Effector memory CD8-positive, alpha-beta T cell (primary cell): ENCODE results near the gene IL17A.

ENCODE experiments used
- ATAC-seq: fragments of 150-1000 bp; cut with Tn5 transposase; replicated peaks from 2 replicates; pipeline ENCODE4 v1.10.0; 2021; ENCODE audit warnings: mild to moderate bottlenecking, moderate library complexity
- DNase-seq, 3 experiments: peaks; one replicate each; pipeline ENCODE4 v3.0.0; 2021
- H3K27ac Mint-ChIP-seq, 2 donors: one replicate each; pipeline ENCODE4 v1.8.0; 2022; ENCODE audit warnings: mild to moderate bottlenecking in 2 of 2, mixed read lengths in 2 of 2, moderate library complexity in 2 of 2
- H3K27me3 Mint-ChIP-seq, 2 donors: one replicate each; pipeline ENCODE4 v1.8.0; 2022; ENCODE audit warnings: mixed read lengths in 2 of 2
- H3K36me3 Mint-ChIP-seq: one replicate; pipeline ENCODE4 v1.8.0; 2022; ENCODE audit warnings: mild to moderate bottlenecking, moderate library complexity, mixed read lengths; ENCODE audit not compliant: insufficient read depth
- H3K4me1 Mint-ChIP-seq, 2 donors: one replicate each; pipeline ENCODE4 v1.8.0; 2022; ENCODE audit warnings: low read depth in 2 of 2, mixed read lengths in 2 of 2
- H3K4me3 Mint-ChIP-seq, 2 donors: one replicate each; pipeline ENCODE4 v1.8.0; 2022; ENCODE audit warnings: mild to moderate bottlenecking in 2 of 2, mixed read lengths in 2 of 2, moderate library complexity in 2 of 2
- H3K9me3 Mint-ChIP-seq, 2 donors: one replicate each; pipeline ENCODE4 v1.8.0; 2022; ENCODE audit warnings: mixed read lengths in 2 of 2
- total RNA-seq, 9 experiments: gene quantifications; one replicate each; lab custom pipeline; 2026; lab: John Stamatoyannopoulos, UW

IL17A gene
- 0 to 1.5 (median 0.13) reads per million in 9 experiments for total RNA-seq

DNA sequence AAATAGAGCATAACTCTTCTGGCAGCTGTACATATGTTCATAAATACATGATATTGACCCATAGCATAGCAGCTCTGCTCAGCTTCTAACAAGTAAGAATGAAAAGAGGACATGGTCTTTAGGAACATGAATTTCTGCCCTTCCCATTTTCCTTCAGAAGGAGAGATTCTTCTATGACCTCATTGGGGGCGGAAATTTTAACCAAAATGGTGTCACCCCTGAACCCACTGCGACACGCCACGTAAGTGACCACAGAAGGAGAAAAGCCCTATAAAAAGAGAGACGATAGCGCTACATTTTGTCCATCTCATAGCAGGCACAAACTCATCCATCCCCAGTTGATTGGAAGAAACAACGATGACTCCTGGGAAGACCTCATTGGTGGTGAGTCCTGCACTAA, at the start of gene IL17A:
TSS of gene IL17A (plus strand) at position 301 of the 400 bp plus-strand sequence. CDS start at position 358, 57 bp downstream.
- H3K4me1 Mint-ChIP-seq = peaks cover 4 to 8% of the 10 kb centered on the region in 2 donors
- no peak within 1 kb of the TSS for H3K27ac Mint-ChIP-seq
- ATAC-seq = no peak
- H3K36me3 Mint-ChIP-seq = no peaks in the 10 kb centered on the region
- H3K27me3 Mint-ChIP-seq = peaks cover 74 to 84% of the 10 kb centered on the region in 2 donors
- no peak for DNase-seq
- peak within 1 kb of the TSS in 1 of 2 donors; percentile 35 for H3K4me3 Mint-ChIP-seq
- H3K9me3 Mint-ChIP-seq = no peaks in the 10 kb centered on the region

DNA sequence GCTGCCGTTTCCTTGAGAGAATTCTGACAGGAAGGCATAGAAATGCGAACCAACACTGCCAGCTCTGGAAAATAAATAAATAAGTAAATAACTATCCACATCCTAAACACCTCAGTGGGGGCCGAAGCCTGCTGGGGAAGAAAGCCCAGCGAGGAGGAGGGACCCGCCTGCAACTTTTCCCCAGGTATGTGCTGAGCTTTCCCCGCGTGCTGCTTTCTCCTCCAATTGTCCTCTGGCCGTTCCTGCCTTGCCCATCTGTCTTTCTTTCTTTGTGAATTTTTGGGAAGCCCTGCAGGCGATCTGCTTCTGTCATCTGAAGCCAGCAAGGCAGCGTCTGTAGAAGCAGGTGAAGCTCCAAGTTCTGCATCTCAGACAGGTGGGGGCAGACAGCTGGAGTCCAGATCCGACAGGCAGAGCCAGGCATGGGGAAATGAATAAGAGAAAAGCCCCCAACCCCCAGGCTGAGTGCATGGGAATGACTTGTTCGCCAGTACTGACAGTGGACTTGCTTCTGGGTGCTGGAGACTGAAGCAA, 49.2 kb upstream of the IL17A start:
- Mint-ChIP-seq H3K27me3 (peaks cover 26 to 36% of the 10 kb centered on the region in 2 donors), H3K4me3 (no peak overlapping the region), H3K27ac (no peak overlapping the region), H3K36me3 (no peaks in the 10 kb centered on the region), H3K4me1 (peaks cover 0 to 7% of the 10 kb centered on the region in 2 donors), H3K9me3 (no peaks in the 10 kb centered on the region)
- no peak for DNase-seq
- no peak for ATAC-seq

DNA sequence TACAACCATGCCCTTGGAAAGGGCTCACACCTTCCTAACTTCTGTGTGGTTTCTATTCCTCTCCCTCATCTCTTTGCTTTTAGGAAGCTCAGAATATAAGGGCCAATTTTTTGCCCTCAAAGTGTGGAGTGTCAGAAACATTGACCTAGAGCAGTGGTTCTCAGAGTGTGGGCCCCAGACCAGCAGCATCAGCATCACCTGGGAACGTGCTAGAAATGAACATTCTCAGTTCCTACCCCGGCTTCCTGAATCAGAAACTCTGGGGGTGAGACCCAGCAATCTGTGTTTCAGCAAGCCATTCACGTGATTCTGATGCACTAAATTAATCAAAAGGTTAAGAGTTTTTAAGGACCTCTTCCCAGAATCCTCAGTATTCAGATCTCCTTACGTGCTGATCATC, 47.9 kb upstream of the IL17A start:
- no peaks in the 10 kb centered on the region for H3K36me3 Mint-ChIP-seq
- no peak overlapping the region for H3K27ac Mint-ChIP-seq
- H3K9me3 Mint-ChIP-seq = no peaks in the 10 kb centered on the region
- ATAC-seq (no peak), DNase-seq (no peak)
- peaks cover 39 to 49% of the 10 kb centered on the region in 2 donors for H3K27me3 Mint-ChIP-seq
- H3K4me1 Mint-ChIP-seq = peaks cover 0 to 6% of the 10 kb centered on the region in 2 donors
- H3K4me3 Mint-ChIP-seq = no peak overlapping the region

DNA sequence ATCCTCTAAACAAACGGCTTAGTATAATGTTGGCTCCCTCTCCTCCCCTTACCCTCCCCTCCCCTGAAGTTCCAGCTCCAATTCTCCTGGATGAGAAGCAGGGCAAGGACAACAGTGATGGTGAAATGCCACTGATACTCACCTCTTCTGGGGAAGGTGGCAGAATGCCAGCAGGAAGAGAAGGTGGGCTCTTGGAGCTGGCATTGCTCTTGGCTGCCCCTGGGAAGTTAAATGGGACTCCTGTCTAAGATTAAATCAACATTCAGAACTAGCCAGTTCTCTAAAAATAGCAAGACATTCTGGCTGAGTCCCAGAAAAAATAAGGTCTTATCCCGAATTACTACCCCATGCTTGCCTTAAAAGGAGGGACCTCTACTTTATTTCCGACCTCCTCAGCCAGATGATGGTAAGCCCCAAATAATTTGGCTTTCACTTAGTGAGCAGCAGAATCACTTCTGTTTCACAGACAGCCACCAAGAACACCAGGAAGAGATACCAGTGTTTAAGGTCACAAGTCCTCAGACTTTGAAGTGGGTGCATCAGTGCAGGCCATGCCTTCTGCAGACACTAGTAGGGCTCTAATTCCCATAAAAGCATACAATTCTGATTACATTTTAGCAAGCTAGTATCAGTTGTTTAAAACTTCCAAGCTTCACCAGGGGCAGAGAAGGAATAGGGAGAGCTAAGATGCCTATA, 46.0 kb upstream of the IL17A start:
- no peak for DNase-seq
- H3K27me3 Mint-ChIP-seq = peaks cover 56 to 68% of the 10 kb centered on the region in 2 donors
- no peaks in the 10 kb centered on the region for H3K36me3 Mint-ChIP-seq
- no peak overlapping the region for H3K27ac Mint-ChIP-seq
- no peaks in the 10 kb centered on the region for H3K4me1 Mint-ChIP-seq
- H3K4me3 Mint-ChIP-seq = no peak overlapping the region
- ATAC-seq = no peak
- H3K9me3 Mint-ChIP-seq = no peaks in the 10 kb centered on the region

DNA sequence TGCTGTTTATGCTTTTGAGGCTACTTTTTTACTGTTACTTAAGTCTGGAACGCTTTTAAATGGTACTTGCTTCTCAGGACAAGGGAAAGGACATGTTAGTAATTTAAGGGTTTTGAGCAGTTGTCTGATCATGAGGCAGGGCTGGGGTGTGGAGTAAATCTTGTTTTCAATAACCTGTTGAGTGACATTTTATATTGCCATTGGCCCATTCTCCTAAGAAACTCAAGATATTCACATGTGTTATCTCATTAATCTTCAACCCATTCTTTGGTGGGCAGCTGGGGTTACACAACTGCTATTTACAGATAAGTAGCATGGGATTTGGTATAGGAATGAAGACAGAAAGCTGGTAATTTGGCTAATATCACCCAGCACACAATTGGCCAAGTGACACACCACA, 44.6 kb upstream of the IL17A start:
- H3K27me3 Mint-ChIP-seq = peaks cover 59 to 71% of the 10 kb centered on the region in 2 donors
- no peak overlapping the region for H3K4me3 Mint-ChIP-seq
- ATAC-seq (no peak), DNase-seq (no peak)
- no peaks in the 10 kb centered on the region for H3K9me3 Mint-ChIP-seq
- H3K27ac Mint-ChIP-seq = no peak overlapping the region
- H3K36me3 Mint-ChIP-seq = no peaks in the 10 kb centered on the region
- no peaks in the 10 kb centered on the region for H3K4me1 Mint-ChIP-seq

DNA sequence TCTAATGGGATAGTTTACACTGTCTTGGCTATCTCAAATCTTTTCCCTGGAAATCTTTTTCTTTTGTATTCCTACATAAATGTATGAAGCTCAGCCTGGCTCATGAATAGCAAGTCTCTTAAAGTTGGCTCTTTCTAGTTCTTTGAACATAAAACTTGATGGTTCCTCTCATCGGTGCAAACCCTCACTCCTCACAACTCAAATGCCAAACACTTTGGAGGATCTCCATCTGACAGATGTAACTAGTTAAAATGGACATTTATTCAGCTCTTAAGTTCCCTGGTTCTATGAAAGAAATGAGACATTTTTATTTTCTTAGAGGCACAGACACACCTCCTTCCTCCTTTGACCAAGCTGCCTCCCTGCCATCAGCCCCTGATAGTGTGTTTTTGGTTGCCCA, 43.6 kb upstream of the IL17A start:
- Mint-ChIP-seq H3K9me3 (no peaks in the 10 kb centered on the region), H3K27ac (no peak overlapping the region), H3K4me3 (no peak overlapping the region), H3K4me1 (no peaks in the 10 kb centered on the region), H3K36me3 (no peaks in the 10 kb centered on the region), H3K27me3 (peaks cover 63 to 65% of the 10 kb centered on the region in 2 donors)
- no peak for DNase-seq
- ATAC-seq = no peak

DNA sequence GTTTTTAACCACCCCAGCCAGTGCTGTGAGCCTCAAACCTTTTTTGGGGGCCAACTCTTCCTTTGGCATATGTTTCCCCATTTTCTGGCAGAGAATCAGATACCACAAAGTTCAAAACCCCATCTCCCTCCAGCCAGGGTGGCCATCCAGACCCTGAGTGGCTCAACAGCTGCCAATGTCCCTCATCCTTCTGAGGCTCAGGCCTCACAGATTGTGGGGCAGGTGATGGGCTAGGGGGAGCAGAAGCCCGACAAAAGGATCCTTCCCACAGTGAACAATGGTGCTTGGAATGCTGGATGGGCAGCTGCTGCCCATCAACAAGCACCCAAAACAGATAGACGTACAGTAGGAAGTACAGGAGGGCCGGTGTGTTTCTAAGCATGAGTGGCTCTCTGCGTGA, 42.6 kb upstream of the IL17A start:
- Mint-ChIP-seq H3K27ac (no peak overlapping the region), H3K4me3 (no peak overlapping the region), H3K4me1 (no peaks in the 10 kb centered on the region), H3K27me3 (peaks cover 60 to 65% of the 10 kb centered on the region in 2 donors), H3K36me3 (no peaks in the 10 kb centered on the region), H3K9me3 (no peaks in the 10 kb centered on the region)
- ATAC-seq = no peak
- DNase-seq = no peak

DNA sequence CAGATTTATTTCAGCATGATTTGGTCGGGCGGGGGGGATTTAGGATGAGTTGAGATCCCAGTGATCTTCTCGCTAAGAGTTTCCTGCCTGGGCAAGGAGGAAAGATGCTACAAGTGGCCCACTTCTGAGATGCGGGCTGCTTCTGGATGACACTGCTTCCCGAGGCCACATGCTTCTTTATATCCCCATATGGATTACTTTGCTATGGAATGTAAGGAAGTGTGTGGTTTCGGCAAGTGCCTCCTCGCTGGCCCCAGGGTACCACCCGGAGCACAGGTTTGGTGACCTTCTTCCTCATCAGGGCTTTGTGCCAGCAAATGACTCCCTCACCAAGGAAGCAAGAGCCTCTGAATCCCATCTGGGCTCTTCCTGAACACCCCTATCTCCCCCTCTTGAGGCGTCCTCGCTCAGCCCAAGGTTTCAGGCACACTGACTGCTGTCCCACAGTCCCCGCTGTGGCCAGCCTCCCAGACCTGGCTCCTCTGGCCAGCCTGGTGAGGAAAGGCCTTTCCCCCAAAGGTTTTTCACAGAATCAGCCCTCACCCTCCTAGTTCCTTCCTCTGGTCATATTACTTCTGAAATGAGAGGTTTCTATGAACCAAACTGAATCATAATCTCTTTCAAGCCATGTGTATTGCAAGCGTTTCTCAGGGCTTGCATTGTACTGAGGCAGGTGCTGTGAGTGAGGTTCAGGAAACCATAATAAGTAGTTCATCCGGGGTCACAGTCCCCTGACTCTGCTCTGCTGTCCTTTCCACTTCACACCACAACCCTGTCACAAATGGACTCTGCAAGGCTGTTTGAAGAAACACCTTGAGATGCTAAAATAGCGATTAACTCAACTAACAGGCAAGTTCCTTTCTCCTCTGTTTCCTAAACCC, 41.7 kb upstream of the IL17A start:
- H3K36me3 Mint-ChIP-seq = no peaks in the 10 kb centered on the region
- H3K9me3 Mint-ChIP-seq = no peaks in the 10 kb centered on the region
- ATAC-seq (no peak), DNase-seq (no peak)
- H3K27me3 Mint-ChIP-seq = peaks cover 66 to 70% of the 10 kb centered on the region in 2 donors
- no peak overlapping the region for H3K4me3 Mint-ChIP-seq
- no peak overlapping the region for H3K27ac Mint-ChIP-seq
- H3K4me1 Mint-ChIP-seq = no peaks in the 10 kb centered on the region

DNA sequence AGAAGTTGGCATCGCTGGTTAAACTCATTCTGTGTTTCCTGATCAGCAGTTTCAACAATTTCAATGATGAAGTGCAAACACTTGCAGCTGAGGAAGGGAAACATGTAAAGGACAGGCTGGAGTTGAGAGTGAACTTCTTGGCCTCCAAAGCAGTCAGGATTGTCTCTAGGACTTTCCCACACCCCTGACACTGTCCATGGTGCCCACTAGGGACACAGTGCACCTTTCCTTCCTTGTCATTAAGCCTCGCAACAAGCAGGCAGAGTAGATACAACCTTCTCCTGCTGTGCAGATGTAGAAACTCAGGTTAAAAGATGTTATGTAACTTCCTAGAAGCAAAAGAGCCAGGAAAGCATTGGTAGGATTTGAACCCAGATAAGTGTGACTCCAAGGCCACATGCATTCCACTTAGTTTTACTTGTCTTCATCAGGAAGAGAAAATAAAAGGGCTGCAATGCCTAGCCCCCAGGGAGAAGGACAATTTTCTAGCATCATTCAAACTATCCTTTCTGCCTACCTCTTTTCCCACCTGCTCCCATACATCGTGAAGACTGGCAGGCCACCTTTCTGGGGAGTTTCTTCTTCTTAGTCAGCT, 39.2 kb upstream of the IL17A start:
- H3K27ac Mint-ChIP-seq = no peak overlapping the region
- peaks cover 80% of the 10 kb centered on the region in 2 donors for H3K27me3 Mint-ChIP-seq

DNA sequence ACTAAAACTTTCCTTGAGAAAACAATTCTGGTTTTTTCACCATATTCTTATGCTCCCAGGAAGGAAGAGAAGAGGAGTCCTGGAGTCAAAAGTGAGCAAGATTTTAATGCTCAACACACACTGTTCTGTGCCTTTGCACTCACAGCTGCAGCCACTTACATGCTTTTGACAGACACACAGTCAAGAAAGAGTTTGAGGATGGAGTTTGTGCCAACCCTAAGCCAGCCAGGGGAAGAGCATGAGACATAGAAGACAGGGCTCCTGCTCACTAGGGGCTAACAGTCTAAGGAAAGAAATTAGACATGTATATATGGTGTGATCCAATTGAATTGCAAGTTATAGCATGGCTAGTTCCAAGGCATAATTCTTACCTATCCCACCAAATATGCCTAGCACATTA, 37.1 kb upstream of the IL17A start:
- H3K27me3 Mint-ChIP-seq = peaks cover 76 to 79% of the 10 kb centered on the region in 2 donors
- H3K4me3 Mint-ChIP-seq = no peak overlapping the region
- no peak overlapping the region for H3K27ac Mint-ChIP-seq
- no peaks in the 10 kb centered on the region for H3K36me3 Mint-ChIP-seq
- DNase-seq (no peak), ATAC-seq (no peak)
- H3K4me1 Mint-ChIP-seq = peaks cover 0 to 6% of the 10 kb centered on the region in 2 donors
- H3K9me3 Mint-ChIP-seq = no peaks in the 10 kb centered on the region

More for the DNA sequence above, 39.2 kb upstream of the IL17A start:
- ATAC-seq = no peak
- DNase-seq = no peak
- no peaks in the 10 kb centered on the region for H3K9me3 Mint-ChIP-seq
- H3K4me3 Mint-ChIP-seq = no peak overlapping the region
- no peaks in the 10 kb centered on the region for H3K4me1 Mint-ChIP-seq
- no peaks in the 10 kb centered on the region for H3K36me3 Mint-ChIP-seq

DNA sequence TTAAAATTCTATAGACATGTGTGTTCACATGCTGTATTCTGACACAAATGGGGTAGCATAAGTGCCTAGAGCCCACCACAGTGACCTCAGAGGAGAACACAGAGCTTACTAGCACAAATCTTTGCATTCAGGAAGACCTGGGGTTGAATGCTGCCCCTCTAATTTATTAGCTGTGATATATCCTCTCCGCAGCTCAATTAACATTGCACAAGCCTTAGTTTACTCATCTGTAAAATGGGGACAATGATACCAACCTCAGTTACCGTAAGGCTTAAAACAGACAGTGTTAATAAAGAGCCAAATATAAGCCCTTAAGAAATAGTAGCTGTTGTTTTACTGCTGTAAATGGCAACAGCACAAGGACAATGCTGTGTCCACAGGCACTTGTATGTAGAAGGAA, 36.2 kb upstream of the IL17A start:
- H3K36me3 Mint-ChIP-seq = no peaks in the 10 kb centered on the region
- no peaks in the 10 kb centered on the region for H3K9me3 Mint-ChIP-seq
- peaks cover 68 to 79% of the 10 kb centered on the region in 2 donors for H3K27me3 Mint-ChIP-seq
- DNase-seq = no peak
- ATAC-seq = no peak
- H3K4me3 Mint-ChIP-seq = no peak overlapping the region
- H3K27ac Mint-ChIP-seq = no peak overlapping the region
- peaks cover 0 to 6% of the 10 kb centered on the region in 2 donors for H3K4me1 Mint-ChIP-seq

DNA sequence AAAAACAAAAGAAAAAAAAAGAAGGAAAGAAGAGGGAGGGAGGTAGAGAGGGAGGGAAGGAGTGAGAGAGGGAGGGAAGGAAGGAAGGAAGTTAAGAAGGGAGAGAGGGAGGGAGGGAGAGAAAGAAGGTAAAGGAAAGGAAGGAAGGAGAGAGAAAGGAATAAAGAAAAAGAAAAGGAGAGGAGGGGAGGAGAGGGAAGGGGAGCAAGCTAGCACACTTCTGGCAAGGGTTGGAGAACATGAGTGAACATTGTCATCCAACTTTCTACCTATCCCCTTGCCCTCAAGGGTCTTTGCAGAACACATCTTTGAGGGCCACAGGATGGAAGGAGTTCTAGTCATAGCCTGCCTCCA, 34.1 kb upstream of the IL17A start:
- Mint-ChIP-seq H3K27ac (peak overlapping the region in 1 of 2 donors; percentile 20), H3K4me1 (peaks cover 0 to 12% of the 10 kb centered on the region in 2 donors), H3K27me3 (peaks cover 73 to 81% of the 10 kb centered on the region in 2 donors), H3K9me3 (no peaks in the 10 kb centered on the region), H3K4me3 (no peak overlapping the region), H3K36me3 (no peaks in the 10 kb centered on the region)
- no peak for DNase-seq
- no peak for ATAC-seq

DNA sequence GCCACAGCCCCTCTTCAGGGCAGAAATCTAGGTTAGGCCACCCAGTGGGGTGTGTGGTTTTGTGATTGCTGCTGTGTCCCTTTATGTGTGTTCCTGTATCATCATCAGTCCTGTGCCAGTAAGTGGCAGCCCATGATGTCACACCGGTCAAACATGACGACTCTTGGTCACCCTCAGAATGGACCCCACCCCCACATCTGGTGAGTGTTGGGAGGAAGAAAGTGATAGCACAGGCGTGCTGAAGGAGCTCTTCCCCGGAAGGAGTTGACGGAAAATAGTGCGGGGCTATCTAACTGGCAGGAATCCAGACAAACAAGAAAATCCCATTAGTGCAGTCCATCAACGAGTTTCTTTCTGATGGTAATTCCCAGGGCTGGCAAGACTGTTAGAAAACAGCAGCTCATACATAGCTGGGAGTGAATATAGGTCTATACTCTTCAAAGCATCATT, 33.4 kb upstream of the IL17A start:
- ATAC-seq (peak; percentile 47), DNase-seq (no peak)
- Mint-ChIP-seq H3K27me3 (peaks cover 72 to 88% of the 10 kb centered on the region in 2 donors), H3K27ac (no peak overlapping the region), H3K4me3 (peak overlapping the region in 1 of 2 donors; percentile 7), H3K4me1 (peaks cover 0 to 12% of the 10 kb centered on the region in 2 donors), H3K9me3 (no peaks in the 10 kb centered on the region), H3K36me3 (no peaks in the 10 kb centered on the region)
